Activated CD8-positive, alpha-beta memory T cell treated with anti-CD3 and anti-CD28 coated beads for 1 hour (primary cell): Measurements from ENCODE around the gene GPR132.
"Not testable (repeated sequence)": the region's sequence is repeated elsewhere in the genome, so short reads cannot be mapped to it uniquely, and the experiment has no call there.

Source experiments
- DNase-seq, 2 donors: peaks; one replicate each; pipeline ENCODE4 v3.0.0-alpha.2; 2020; ENCODE audit warnings: low read depth in 1 of 2; ENCODE audit errors: extremely low read depth in 1 of 2

GPR132 gene

GRCh38 chr14:105091517-105092170 lies 26.4 kb upstream of the GPR132 start:
- DNase-seq, result no peak

- no peak for DNase-seq
Observed at GRCh38 chr14:105091054-105091516, 25.9 kb upstream of the GPR132 start.

- DNase-seq, result peak; percentile 65 to 85
Observed at GRCh38 chr14:105090493-105091053, 25.3 kb upstream of the GPR132 start.

- DNase-seq, result no peak
Observed at GRCh38 chr14:105089746-105090492, 24.7 kb upstream of the GPR132 start.

GRCh38 chr14:105088812-105089745 lies 23.8 kb upstream of the GPR132 start:
- DNase-seq, result no peak

GRCh38 chr14:105087963-105088811 lies 23.0 kb upstream of the GPR132 start:
- no peak for DNase-seq

- DNase-seq, result no peak
Observed at GRCh38 chr14:105087308-105087962, 22.2 kb upstream of the GPR132 start.

GRCh38 chr14:105086833-105087307 lies 21.6 kb upstream of the GPR132 start:
- peak; percentile 69 to 81 for DNase-seq

- no peak for DNase-seq
Observed at GRCh38 chr14:105085766-105086165, 20.5 kb upstream of the GPR132 start.

- DNase-seq, result no peak
Observed at GRCh38 chr14:105084741-105085571, 19.7 kb upstream of the GPR132 start.

GRCh38 chr14:105083926-105084685 lies 18.9 kb upstream of the GPR132 start:
- DNase-seq, result no peak

- DNase-seq, result no peak
Observed at GRCh38 chr14:105082703-105083102, 17.5 kb upstream of the GPR132 start.

GRCh38 chr14:105081473-105081872 lies 16.2 kb upstream of the GPR132 start:
- DNase-seq, result not testable (repeated sequence)

- no peak for DNase-seq
Observed at GRCh38 chr14:105080161-105080560, 14.9 kb upstream of the GPR132 start.

GRCh38 chr14:105078294-105078693 lies 13.1 kb upstream of the GPR132 start:
- DNase-seq, result no peak

- no peak for DNase-seq
Observed at GRCh38 chr14:105077649-105077995, 12.4 kb upstream of the GPR132 start.

- no peak for DNase-seq
Observed at GRCh38 chr14:105076805-105077648, 11.8 kb upstream of the GPR132 start.
